Mesenchymal stem cell (in vitro differentiated cells and primary cell): Measurements from ENCODE around the gene VPS54.

Experiments used
- DNase-seq: peaks from one replicate; pipeline ENCODE4 v3.0.0-alpha.2; 2013
- H2AFZ ChIP-seq: one replicate; pipeline ENCODE4 v1.6.1; 2013; ENCODE audit warnings: low read depth, mild to moderate bottlenecking, control low read depth, inconsistent platforms, low read length, moderate library complexity
- H2AK5ac ChIP-seq: 2 replicates; pipeline ENCODE4 v1.6.1; 2013; ENCODE audit warnings: low read length, moderate library complexity, mild to moderate bottlenecking, inconsistent platforms; ENCODE audit not compliant: severe bottlenecking
- H2BK120ac ChIP-seq: one replicate; pipeline ENCODE4 v1.6.1; 2013; ENCODE audit warnings: low read depth, mild to moderate bottlenecking, inconsistent platforms, low read length, moderate library complexity
- H2BK12ac ChIP-seq, 2 experiments: one replicate each; pipeline ENCODE4 v1.6.1; 2013; ENCODE audit warnings: inconsistent platforms in 2 of 2, low read length in 2 of 2, mild to moderate bottlenecking in 2 of 2, moderate library complexity in 2 of 2, control low read depth in 1 of 2
- H2BK15ac ChIP-seq: one replicate; pipeline ENCODE4 v1.6.1; 2013; ENCODE audit warnings: mild to moderate bottlenecking, low read depth, inconsistent platforms; ENCODE audit not compliant: poor library complexity, severe bottlenecking
- H2BK5ac ChIP-seq: 2 replicates; pipeline ENCODE4 v1.6.1; 2013; ENCODE audit warnings: low read depth, mild to moderate bottlenecking, low read length, control low read depth, inconsistent platforms; ENCODE audit not compliant: poor library complexity, severe bottlenecking
- H3K14ac ChIP-seq, 2 experiments: one replicate each; pipeline ENCODE4 v1.6.1; 2013; ENCODE audit warnings: inconsistent platforms in 2 of 2, low read length in 2 of 2, control low read depth in 1 of 2, mild to moderate bottlenecking in 1 of 2, moderate library complexity in 1 of 2
- H3K18ac ChIP-seq, 2 experiments: one replicate each; pipeline ENCODE4 v1.6.1; 2013; ENCODE audit warnings: inconsistent platforms in 2 of 2, low read length in 2 of 2, control low read depth in 1 of 2, low read depth in 1 of 2, mild to moderate bottlenecking in 1 of 2
- H3K23ac ChIP-seq, 2 experiments: one replicate each; pipeline ENCODE4 v1.6.1; 2013; ENCODE audit warnings: inconsistent platforms in 2 of 2, low read length in 2 of 2, mild to moderate bottlenecking in 2 of 2, moderate library complexity in 2 of 2, control low read depth in 1 of 2
- H3K27ac ChIP-seq: 2 replicates; pipeline ENCODE4 v1.5.1; 2013; ENCODE audit warnings: mild to moderate bottlenecking, moderate library complexity, low read length, control low read depth, inconsistent platforms; ENCODE audit not compliant: poor library complexity, severe bottlenecking
- H3K27me3 ChIP-seq, 2 experiments: 2 replicates each; pipeline versions ENCODE4 v1.6.1 to v1.7.0; 2013; ENCODE audit warnings: low read length in 2 of 2, mild to moderate bottlenecking in 2 of 2, moderate library complexity in 2 of 2, control low read depth in 1 of 2, inconsistent platforms in 1 of 2; ENCODE audit not compliant: control insufficient read depth in 1 of 2, insufficient read depth in 1 of 2
- H3K36me3 ChIP-seq, 2 experiments: 2 replicates each; pipeline versions ENCODE4 v1.6.1 to v1.7.0; 2013; ENCODE audit warnings: low read length in 2 of 2, control low read depth in 1 of 2, inconsistent platforms in 1 of 2, low read depth in 1 of 2, mild to moderate bottlenecking in 1 of 2; ENCODE audit not compliant: insufficient read depth in 2 of 2, control insufficient read depth in 1 of 2
- H3K4ac ChIP-seq, 2 experiments: one replicate each; pipeline ENCODE4 v1.6.1; 2013; ENCODE audit warnings: inconsistent platforms in 2 of 2, low read length in 2 of 2, mild to moderate bottlenecking in 2 of 2, moderate library complexity in 2 of 2, control low read depth in 1 of 2, low read depth in 1 of 2
- H3K4me1 ChIP-seq: 2 replicates; pipeline ENCODE4 v1.6.1; 2013; ENCODE audit warnings: low read depth, low read length, control low read depth; ENCODE audit not compliant: control insufficient read depth, insufficient read depth
- H3K4me2 ChIP-seq: 2 replicates; pipeline ENCODE4 v1.6.1; 2013; ENCODE audit warnings: low read length, mild to moderate bottlenecking, inconsistent platforms; ENCODE audit not compliant: poor library complexity, severe bottlenecking
- H3K4me3 ChIP-seq, 2 experiments: 2 replicates each; pipeline versions ENCODE4 v1.5.1 to v1.7.0; 2013; ENCODE audit warnings: low read length in 2 of 2, mild to moderate bottlenecking in 2 of 2, control low read depth in 1 of 2, low read depth in 1 of 2; ENCODE audit not compliant: insufficient read depth in 1 of 2
- H3K79me1 ChIP-seq: replicated peaks from 2 replicates; pipeline ENCODE4 v1.6.1; 2013; ENCODE audit warnings: mild to moderate bottlenecking, control low read depth, low read length, inconsistent platforms; ENCODE audit not compliant: poor library complexity, severe bottlenecking
- H3K9ac ChIP-seq: 2 replicates; pipeline ENCODE4 v1.7.0; 2013; ENCODE audit warnings: mild to moderate bottlenecking, low read length, moderate library complexity
- H3K9me3 ChIP-seq: 2 replicates; pipeline ENCODE4 v1.7.0; 2013; ENCODE audit warnings: mild to moderate bottlenecking, low read length; ENCODE audit not compliant: control insufficient read depth
- H4K8ac ChIP-seq: one replicate; pipeline ENCODE4 v1.6.1; 2013; ENCODE audit warnings: inconsistent platforms, mild to moderate bottlenecking, low read length, moderate library complexity
- H4K91ac ChIP-seq: one replicate; pipeline ENCODE4 v1.6.1; 2013; ENCODE audit warnings: mild to moderate bottlenecking, low read length, inconsistent platforms
- WGBS: methylation state at CpG from one replicate; pipeline ENCODE4 v1.1.7; 2013; ENCODE audit warnings: mixed read lengths; 5-methylcytosine and 5-hydroxymethylcytosine counted together

Gene VPS54

GRCh38 chr2:64003239-64003638, 16.0 kb downstream of the VPS54 start:
- H3K27ac ChIP-seq = no peak overlapping the region
- no peak overlapping the region for H3K4me3 ChIP-seq
- no peak overlapping the region for H2BK120ac ChIP-seq
- no peak overlapping the region for H3K18ac ChIP-seq
- no peak overlapping the region for H4K91ac ChIP-seq
- no peak overlapping the region for H2AFZ ChIP-seq
- H2BK12ac ChIP-seq = no peak overlapping the region
- H4K8ac ChIP-seq = no peak overlapping the region
- H3K4ac ChIP-seq = no peak overlapping the region
- H3K4me1 ChIP-seq = no peaks in the 10 kb centered on the region
- H3K36me3 ChIP-seq = peaks cover 2 to 6% of the 10 kb centered on the region in 2 experiments
- no peaks in the 10 kb centered on the region for H3K9me3 ChIP-seq
- H3K4me2 ChIP-seq = no peak overlapping the region
- no peaks in the 10 kb centered on the region for H3K27me3 ChIP-seq
- H3K23ac ChIP-seq = no peak overlapping the region
- H3K14ac ChIP-seq = no peak overlapping the region
- no peak overlapping the region for H2BK5ac ChIP-seq
- H2BK15ac ChIP-seq = no peak overlapping the region
- DNase-seq = no peak
- peaks cover 29% of the 10 kb centered on the region for H3K79me1 ChIP-seq
- no peak overlapping the region for H3K9ac ChIP-seq
- H2AK5ac ChIP-seq = no peak overlapping the region

GRCh38 chr2:64001382-64002101, 17.7 kb downstream of the VPS54 start:
- Histone ChIP-seq H3K27ac (no peak overlapping the region), H2AK5ac (no peak overlapping the region), H2BK15ac (no peak overlapping the region), H2BK12ac (no peak overlapping the region), H3K4me3 (no peak overlapping the region), H3K9ac (no peak overlapping the region), H3K14ac (no peak overlapping the region), H3K79me1 (peaks cover 26% of the 10 kb centered on the region), H3K4me1 (no peaks in the 10 kb centered on the region), H3K18ac (no peak overlapping the region), H2BK5ac (no peak overlapping the region), H3K4me2 (no peak overlapping the region), H3K4ac (no peak overlapping the region), H2BK120ac (no peak overlapping the region), H4K91ac (no peak overlapping the region), H3K36me3 (peaks cover 2 to 6% of the 10 kb centered on the region in 2 experiments), H4K8ac (no peak overlapping the region), H3K23ac (no peak overlapping the region), H3K27me3 (no peaks in the 10 kb centered on the region), H3K9me3 (peaks cover 3% of the 10 kb centered on the region), H2AFZ (no peak overlapping the region)
- no peak for DNase-seq
- 100% methylated on average over 5 of the region's 5 CpGs for WGBS

- H3K18ac ChIP-seq = no peak overlapping the region
- H3K14ac ChIP-seq = no peak overlapping the region
- no peak overlapping the region for H4K91ac ChIP-seq
- no peak overlapping the region for H4K8ac ChIP-seq
- no peak overlapping the region for H3K27ac ChIP-seq
- peaks cover 2 to 6% of the 10 kb centered on the region in 2 experiments for H3K36me3 ChIP-seq
- no peak overlapping the region for H3K4me3 ChIP-seq
- WGBS = 98% methylated on average over 5 of the region's 5 CpGs
- no peak for DNase-seq
- peaks cover 26% of the 10 kb centered on the region for H3K79me1 ChIP-seq
- H2BK120ac ChIP-seq = no peak overlapping the region
- H3K27me3 ChIP-seq = no peaks in the 10 kb centered on the region
- H3K4ac ChIP-seq = no peak overlapping the region
- H2BK12ac ChIP-seq = no peak overlapping the region
- no peak overlapping the region for H2AK5ac ChIP-seq
- no peaks in the 10 kb centered on the region for H3K4me1 ChIP-seq
- no peak overlapping the region for H3K4me2 ChIP-seq
- no peak overlapping the region for H2BK5ac ChIP-seq
- H3K9me3 ChIP-seq = peaks cover 3% of the 10 kb centered on the region
- no peak overlapping the region for H3K23ac ChIP-seq
- H3K9ac ChIP-seq = no peak overlapping the region
- no peak overlapping the region for H2AFZ ChIP-seq
- no peak overlapping the region for H2BK15ac ChIP-seq
Observed at GRCh38 chr2:64000630-64001381, 18.4 kb downstream of the VPS54 start.

- H2BK5ac ChIP-seq = no peak overlapping the region
- no peak overlapping the region for H2BK15ac ChIP-seq
- H2BK120ac ChIP-seq = no peak overlapping the region
- no peaks in the 10 kb centered on the region for H3K4me1 ChIP-seq
- no peak for DNase-seq
- H3K4me2 ChIP-seq = no peak overlapping the region
- 92% methylated on average over 2 of the region's 2 CpGs for WGBS
- H4K8ac ChIP-seq = no peak overlapping the region
- H2BK12ac ChIP-seq = peak overlapping the region in 1 of 2 experiments; percentile 23
- H2AFZ ChIP-seq = no peak overlapping the region
- no peak overlapping the region for H3K4me3 ChIP-seq
- no peak overlapping the region for H3K18ac ChIP-seq
- no peak overlapping the region for H3K9ac ChIP-seq
- H3K9me3 ChIP-seq = peaks cover 3% of the 10 kb centered on the region
- H4K91ac ChIP-seq = no peak overlapping the region
- no peak overlapping the region for H3K14ac ChIP-seq
- H3K27me3 ChIP-seq = no peaks in the 10 kb centered on the region
- H3K27ac ChIP-seq = no peak overlapping the region
- H3K4ac ChIP-seq = no peak overlapping the region
- no peak overlapping the region for H2AK5ac ChIP-seq
- peaks cover 25% of the 10 kb centered on the region for H3K79me1 ChIP-seq
- H3K23ac ChIP-seq = no peak overlapping the region
- peaks cover 0 to 6% of the 10 kb centered on the region in 2 experiments for H3K36me3 ChIP-seq
Observed at GRCh38 chr2:63999049-63999448, 20.2 kb downstream of the VPS54 start.
